Measurements from ENCODE around the gene PDLIM5. TPM values are rescaled to one million over a fixed set of nuclear protein-coding genes. Genes with fewer than 3 reads are reported as not detected.
"Not testable (repeated sequence)": the region's sequence is repeated elsewhere in the genome, so short reads cannot be mapped to it uniquely, and the experiment has no call there.

The PDLIM5 gene
- total RNA-seq, 1 donor from 2014 or later: 311 TPM

GRCh38 chr4:94610145-94610544 is 158.4 kb downstream of the PDLIM5 start:
- Histone ChIP-seq H3K27ac (ENCODE audit: low read depth, low read length) (no peak overlapping the region), H3K9me3 (ENCODE audit: control insufficient read depth in 3 of 3, low read length in 3 of 3) (no peaks in the 10 kb centered on the region), H3K27me3 (ENCODE audit: control insufficient read depth in 3 of 3, insufficient read depth in 3 of 3, low read length in 3 of 3) (no peaks in the 10 kb centered on the region), H3K36me3 (ENCODE audit: control insufficient read depth in 3 of 3, insufficient read depth in 3 of 3, low read length in 3 of 3) (no peaks in the 10 kb centered on the region), H3K4me1 (ENCODE audit: control insufficient read depth in 3 of 3, insufficient read depth in 3 of 3, low read length in 3 of 3) (no peaks in the 10 kb centered on the region), H3K9ac (ENCODE audit: low read depth in 1 of 3, low read length in 3 of 3) (no peak overlapping the region), H3K4me3 (ENCODE audit: low read length in 3 of 3) (no peak overlapping the region)

DNA sequence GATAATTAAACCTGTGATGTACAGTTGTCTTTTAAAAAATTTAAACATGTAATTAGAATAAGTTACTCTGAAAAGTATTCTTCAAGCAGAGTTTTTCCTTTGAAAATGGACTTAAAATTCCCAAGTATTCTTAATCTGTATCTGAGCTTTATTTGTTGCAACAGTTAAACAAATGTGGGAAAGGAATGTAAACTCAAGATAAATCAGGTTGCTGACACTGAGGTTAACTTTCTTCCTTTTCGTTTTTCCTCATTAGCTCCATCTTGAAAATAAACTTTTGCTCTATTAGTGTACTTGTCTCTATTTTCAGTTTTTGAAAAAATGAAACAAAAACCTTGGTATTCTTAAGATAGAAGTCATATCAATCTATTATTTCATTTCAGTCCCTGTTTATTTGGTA is 161.5 kb downstream of the PDLIM5 start:
- H3K36me3 ChIP-seq (ENCODE audit: control insufficient read depth in 3 of 3, insufficient read depth in 3 of 3, low read length in 3 of 3): peaks cover 0 to 4% (median 0%) of the 10 kb centered on the region in 3 donors
- no peaks in the 10 kb centered on the region for H3K4me1 ChIP-seq (ENCODE audit: control insufficient read depth in 3 of 3, insufficient read depth in 3 of 3, low read length in 3 of 3)
- H3K9me3 ChIP-seq (ENCODE audit: control insufficient read depth in 3 of 3, low read length in 3 of 3): no peaks in the 10 kb centered on the region
- no peak overlapping the region for H3K4me3 ChIP-seq (ENCODE audit: low read length in 3 of 3)
- H3K9ac ChIP-seq (ENCODE audit: low read depth in 1 of 3, low read length in 3 of 3): no peak overlapping the region
- no peaks in the 10 kb centered on the region for H3K27me3 ChIP-seq (ENCODE audit: control insufficient read depth in 3 of 3, insufficient read depth in 3 of 3, low read length in 3 of 3)
- no peak overlapping the region for H3K27ac ChIP-seq (ENCODE audit: low read depth, low read length)

- Histone ChIP-seq H3K9ac (ENCODE audit: low read depth in 1 of 3, low read length in 3 of 3) (no peak overlapping the region), H3K27ac (ENCODE audit: low read depth, low read length) (no peak overlapping the region), H3K4me1 (ENCODE audit: control insufficient read depth in 3 of 3, insufficient read depth in 3 of 3, low read length in 3 of 3) (no peaks in the 10 kb centered on the region), H3K4me3 (ENCODE audit: low read length in 3 of 3) (no peak overlapping the region), H3K36me3 (ENCODE audit: control insufficient read depth in 3 of 3, insufficient read depth in 3 of 3, low read length in 3 of 3) (peaks cover 0 to 8% (median 2%) of the 10 kb centered on the region in 3 donors), H3K27me3 (ENCODE audit: control insufficient read depth in 3 of 3, insufficient read depth in 3 of 3, low read length in 3 of 3) (no peaks in the 10 kb centered on the region), H3K9me3 (ENCODE audit: control insufficient read depth in 3 of 3, low read length in 3 of 3) (no peaks in the 10 kb centered on the region)
These were observed 163.7 kb downstream of the PDLIM5 start for GRCh38 chr4:94615451-94615850.

DNA sequence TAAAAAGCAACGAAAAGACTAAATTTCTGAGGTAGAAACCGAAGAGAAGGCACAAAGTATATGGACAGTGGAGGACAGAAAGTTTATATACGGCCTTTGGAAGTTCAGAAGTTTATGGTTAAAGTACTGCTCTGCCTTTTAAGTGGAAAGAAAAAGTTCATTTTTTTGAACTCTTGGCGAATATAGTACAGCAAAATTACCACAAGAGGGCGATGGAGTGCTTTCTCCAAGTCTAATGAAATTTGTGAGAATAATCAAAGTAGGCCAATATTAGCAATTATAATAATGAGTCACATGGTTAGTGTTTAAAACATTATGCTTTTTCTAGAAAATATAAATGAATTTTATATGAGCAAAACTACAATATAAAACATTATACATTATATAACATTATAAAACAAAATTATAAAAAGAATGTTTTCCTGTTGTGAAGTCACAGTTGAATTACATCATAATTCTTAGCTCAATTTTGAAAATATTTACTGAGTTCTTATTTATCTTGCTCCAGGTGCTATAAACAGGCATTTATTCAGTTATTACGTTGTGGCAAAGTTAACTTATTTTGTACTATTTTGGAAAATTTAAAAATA is 169.8 kb downstream of the PDLIM5 start:
- peaks cover 0 to 2% (median 0%) of the 10 kb centered on the region in 3 donors for H3K4me1 ChIP-seq (ENCODE audit: control insufficient read depth in 3 of 3, insufficient read depth in 3 of 3, low read length in 3 of 3)
- no peaks in the 10 kb centered on the region for H3K27me3 ChIP-seq (ENCODE audit: control insufficient read depth in 3 of 3, insufficient read depth in 3 of 3, low read length in 3 of 3)
- no peak overlapping the region for H3K9ac ChIP-seq (ENCODE audit: low read depth in 1 of 3, low read length in 3 of 3)
- peaks cover 0 to 14% (median 2%) of the 10 kb centered on the region in 3 donors for H3K36me3 ChIP-seq (ENCODE audit: control insufficient read depth in 3 of 3, insufficient read depth in 3 of 3, low read length in 3 of 3)
- no peak overlapping the region for H3K4me3 ChIP-seq (ENCODE audit: low read length in 3 of 3)
- H3K27ac ChIP-seq (ENCODE audit: low read depth, low read length): no peak overlapping the region
- no peaks in the 10 kb centered on the region for H3K9me3 ChIP-seq (ENCODE audit: control insufficient read depth in 3 of 3, low read length in 3 of 3)

DNA sequence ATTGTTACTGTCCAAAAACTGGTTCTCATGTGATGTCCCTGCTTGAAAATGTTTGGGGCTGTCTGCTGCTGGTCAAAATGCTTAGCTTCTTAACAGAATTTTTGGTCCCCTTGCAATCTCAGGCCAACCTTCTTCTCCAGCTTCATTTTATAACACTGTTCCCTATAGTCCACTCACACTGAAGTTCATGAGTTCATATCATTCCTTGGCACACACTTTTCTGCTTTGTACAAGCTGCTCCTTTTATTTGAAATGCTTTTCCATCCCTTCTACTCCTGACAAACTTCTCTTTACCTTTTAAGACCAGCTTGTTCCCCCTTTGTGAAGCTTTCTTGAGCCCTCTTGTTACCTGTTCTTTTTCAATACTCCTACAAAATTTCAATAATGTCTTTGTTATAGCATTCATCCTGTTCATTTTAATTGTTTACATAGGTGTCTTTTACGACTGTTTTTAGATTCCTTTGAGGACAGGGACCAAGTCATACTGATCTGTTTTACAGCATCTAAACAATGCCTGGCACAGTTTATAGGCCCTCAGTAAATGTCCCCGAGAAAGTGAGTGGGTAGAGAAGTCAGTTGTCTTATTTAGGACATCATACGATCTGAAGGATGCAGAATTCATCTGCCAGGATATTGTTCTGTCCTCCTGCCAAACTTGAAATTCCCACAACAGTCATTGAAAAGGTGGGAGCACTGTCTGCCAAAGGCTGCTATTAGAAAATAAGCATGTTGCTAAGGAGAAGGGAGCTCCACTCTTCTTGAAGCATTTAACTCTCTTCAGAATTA is 171.6 kb downstream of the PDLIM5 start:
- H3K4me1 ChIP-seq (ENCODE audit: control insufficient read depth in 3 of 3, insufficient read depth in 3 of 3, low read length in 3 of 3): peaks cover 0 to 2% (median 0%) of the 10 kb centered on the region in 3 donors
- no peak overlapping the region for H3K4me3 ChIP-seq (ENCODE audit: low read length in 3 of 3)
- H3K27me3 ChIP-seq (ENCODE audit: control insufficient read depth in 3 of 3, insufficient read depth in 3 of 3, low read length in 3 of 3): no peaks in the 10 kb centered on the region
- H3K27ac ChIP-seq (ENCODE audit: low read depth, low read length): no peak overlapping the region
- H3K9me3 ChIP-seq (ENCODE audit: control insufficient read depth in 3 of 3, low read length in 3 of 3): no peaks in the 10 kb centered on the region
- no peak overlapping the region for H3K9ac ChIP-seq (ENCODE audit: low read depth in 1 of 3, low read length in 3 of 3)
- H3K36me3 ChIP-seq (ENCODE audit: control insufficient read depth in 3 of 3, insufficient read depth in 3 of 3, low read length in 3 of 3): peaks cover 0 to 9% (median 2%) of the 10 kb centered on the region in 3 donors

DNA sequence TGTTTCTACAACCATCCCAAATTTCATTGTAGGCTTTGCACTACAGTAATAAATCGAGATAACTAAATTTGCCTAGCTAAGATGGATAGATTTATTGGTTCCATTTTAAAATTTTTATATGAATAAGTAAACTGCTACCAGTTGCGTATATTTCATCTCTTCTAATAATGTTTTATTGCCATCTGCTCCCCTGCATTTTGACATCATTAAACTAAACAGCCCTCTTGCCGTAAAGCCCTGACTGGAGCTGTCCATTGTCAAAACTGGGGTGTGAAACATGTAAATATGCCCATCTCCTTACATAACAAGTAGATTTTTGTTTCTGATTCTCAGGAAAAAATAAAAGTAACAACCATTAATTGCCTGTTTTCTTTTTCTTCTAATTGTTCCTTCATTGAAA is 175.2 kb downstream of the PDLIM5 start:
- Histone ChIP-seq H3K4me1 (ENCODE audit: control insufficient read depth in 3 of 3, insufficient read depth in 3 of 3, low read length in 3 of 3) (peaks cover 0 to 2% (median 0%) of the 10 kb centered on the region in 3 donors), H3K4me3 (ENCODE audit: low read length in 3 of 3) (no peak overlapping the region), H3K9me3 (ENCODE audit: control insufficient read depth in 3 of 3, low read length in 3 of 3) (no peaks in the 10 kb centered on the region), H3K27me3 (ENCODE audit: control insufficient read depth in 3 of 3, insufficient read depth in 3 of 3, low read length in 3 of 3) (no peaks in the 10 kb centered on the region), H3K9ac (ENCODE audit: low read depth in 1 of 3, low read length in 3 of 3) (no peak overlapping the region), H3K36me3 (ENCODE audit: control insufficient read depth in 3 of 3, insufficient read depth in 3 of 3, low read length in 3 of 3) (peaks cover 0 to 7% (median 0%) of the 10 kb centered on the region in 3 donors), H3K27ac (ENCODE audit: low read depth, low read length) (no peak overlapping the region)

GRCh38 chr4:94629058-94629457 is 177.3 kb downstream of the PDLIM5 start:
- not testable (repeated sequence) for H3K9ac ChIP-seq (ENCODE audit: low read depth in 1 of 3, low read length in 3 of 3); H3K4me1 ChIP-seq (ENCODE audit: control insufficient read depth in 3 of 3, insufficient read depth in 3 of 3, low read length in 3 of 3); H3K9me3 ChIP-seq (ENCODE audit: control insufficient read depth in 3 of 3, low read length in 3 of 3); H3K27ac ChIP-seq (ENCODE audit: low read depth, low read length); H3K4me3 ChIP-seq (ENCODE audit: low read length in 3 of 3); H3K36me3 ChIP-seq (ENCODE audit: control insufficient read depth in 3 of 3, insufficient read depth in 3 of 3, low read length in 3 of 3); H3K27me3 ChIP-seq (ENCODE audit: control insufficient read depth in 3 of 3, insufficient read depth in 3 of 3, low read length in 3 of 3)

GRCh38 chr4:94629837-94630236 is 178.1 kb downstream of the PDLIM5 start:
- Histone ChIP-seq H3K27ac (ENCODE audit: low read depth, low read length) (no peak overlapping the region), H3K36me3 (ENCODE audit: control insufficient read depth in 3 of 3, insufficient read depth in 3 of 3, low read length in 3 of 3) (no peaks in the 10 kb centered on the region), H3K27me3 (ENCODE audit: control insufficient read depth in 3 of 3, insufficient read depth in 3 of 3, low read length in 3 of 3) (no peaks in the 10 kb centered on the region)

GRCh38 chr4:94634271-94634670 is 182.5 kb downstream of the PDLIM5 start:
- Histone ChIP-seq H3K27me3 (ENCODE audit: control insufficient read depth in 3 of 3, insufficient read depth in 3 of 3, low read length in 3 of 3) (no peaks in the 10 kb centered on the region), H3K4me1 (ENCODE audit: control insufficient read depth in 3 of 3, insufficient read depth in 3 of 3, low read length in 3 of 3) (no peaks in the 10 kb centered on the region), H3K27ac (ENCODE audit: low read depth, low read length) (no peak overlapping the region), H3K4me3 (ENCODE audit: low read length in 3 of 3) (no peak overlapping the region), H3K9me3 (ENCODE audit: control insufficient read depth in 3 of 3, low read length in 3 of 3) (no peaks in the 10 kb centered on the region), H3K36me3 (ENCODE audit: control insufficient read depth in 3 of 3, insufficient read depth in 3 of 3, low read length in 3 of 3) (no peaks in the 10 kb centered on the region), H3K9ac (ENCODE audit: low read depth in 1 of 3, low read length in 3 of 3) (no peak overlapping the region)

More at GRCh38 chr4:94629837-94630236, 178.1 kb downstream of the PDLIM5 start:
- no peaks in the 10 kb centered on the region for H3K4me1 ChIP-seq (ENCODE audit: control insufficient read depth in 3 of 3, insufficient read depth in 3 of 3, low read length in 3 of 3)
- no peaks in the 10 kb centered on the region for H3K9me3 ChIP-seq (ENCODE audit: control insufficient read depth in 3 of 3, low read length in 3 of 3)
- no peak overlapping the region for H3K9ac ChIP-seq (ENCODE audit: low read depth in 1 of 3, low read length in 3 of 3)
- H3K4me3 ChIP-seq (ENCODE audit: low read length in 3 of 3): no peak overlapping the region

- Histone ChIP-seq H3K9me3 (ENCODE audit: control insufficient read depth in 3 of 3, low read length in 3 of 3) (no peaks in the 10 kb centered on the region), H3K9ac (ENCODE audit: low read depth in 1 of 3, low read length in 3 of 3) (no peak overlapping the region), H3K4me1 (ENCODE audit: control insufficient read depth in 3 of 3, insufficient read depth in 3 of 3, low read length in 3 of 3) (no peaks in the 10 kb centered on the region), H3K4me3 (ENCODE audit: low read length in 3 of 3) (no peak overlapping the region), H3K27ac (ENCODE audit: low read depth, low read length) (no peak overlapping the region), H3K36me3 (ENCODE audit: control insufficient read depth in 3 of 3, insufficient read depth in 3 of 3, low read length in 3 of 3) (no peaks in the 10 kb centered on the region), H3K27me3 (ENCODE audit: control insufficient read depth in 3 of 3, insufficient read depth in 3 of 3, low read length in 3 of 3) (no peaks in the 10 kb centered on the region)
These were observed 183.4 kb downstream of the PDLIM5 start for GRCh38 chr4:94635177-94635576.

Measured in skeletal muscle tissue (tissue), 4 donors.